SK-N-SH (cell line): ENCODE results near the gene SEZ6L. TPM values are rescaled to one million over a fixed set of nuclear protein-coding genes. Genes with fewer than 3 reads are reported as not detected.
A peak's percentile ranks its signal among the peaks of the same experiment; 100 is the strongest.

Experiments used
- CTCF ChIA-PET: fragments of 300-600, 350-600 bp; formaldehyde crosslinking; extraction: SDS; loops from one replicate; lab custom pipeline; 2021; lab: Yijun Ruan, JAX
- POLR2A ChIA-PET: fragments of 350-600 bp; sonication (Branson Sonifier 250); formaldehyde crosslinking; extraction: SDS; loops from one replicate; lab custom pipeline; 2020; ENCODE audit warnings: antibody characterized with exemption, inconsistent platforms; lab: Yijun Ruan, JAX
- DNase-seq: peaks from one replicate; pipeline ENCODE4 v3.0.0; 2012
- H2AFZ ChIP-seq: fragments of 200-600 bp; sonication (generic); 2 replicates; pipeline ENCODE4 v1.8.1; 2016; ENCODE audit warnings: antibody characterized with exemption, mild to moderate bottlenecking, low read depth
- H3F3A ChIP-seq: fragments of 200-600 bp; sonication (generic); replicated peaks from 2 replicates; pipeline ENCODE3; 2016; ENCODE audit warnings: antibody characterized with exemption, mild to moderate bottlenecking; ENCODE audit not compliant: insufficient read depth
- H3K27ac ChIP-seq, 2 experiments: fragments of 200-500 bp in 1 of 2; fragments of 200-600 bp in 1 of 2; sonication (Bioruptor generic) in 1 of 2; sonication (generic), shearing (Covaris generic) in 1 of 2; 2 replicates each; pipeline versions ENCODE4 v1.5.1 to v1.6.1; 2014 to 2016; ENCODE audit warnings: low read depth in 2 of 2, inconsistent platforms in 1 of 2, low read length in 1 of 2, mild to moderate bottlenecking in 1 of 2, mixed read lengths in 1 of 2
- H3K27me3 ChIP-seq: fragments of 200-600 bp; sonication (generic), shearing (Covaris generic); 2 replicates; pipeline ENCODE4 v1.6.1; 2016; ENCODE audit warnings: mixed run types; ENCODE audit not compliant: insufficient read depth
- H3K36me3 ChIP-seq, 2 experiments: fragments of 200-500 bp in 1 of 2; fragments of 200-600 bp in 1 of 2; sonication (Bioruptor generic) in 1 of 2; sonication (generic) in 1 of 2; replicated peaks in 1 of 2; 2 replicates each; pipeline versions ENCODE3 to v1.5.1; 2014 to 2016; ENCODE audit warnings: low read length in 1 of 2, mild to moderate bottlenecking in 1 of 2; ENCODE audit not compliant: insufficient read depth in 2 of 2, control insufficient read depth in 1 of 2
- H3K4me1 ChIP-seq, 2 experiments: fragments of 200-500 bp in 1 of 2; fragments of 200-600 bp in 1 of 2; sonication (Bioruptor generic) in 1 of 2; sonication (generic), shearing (Covaris generic) in 1 of 2; 2 replicates each; pipeline versions ENCODE4 v1.5.1 to v1.6.1; 2014 to 2016; ENCODE audit warnings: low read depth in 1 of 2, low read length in 1 of 2, mixed run types in 1 of 2; ENCODE audit not compliant: insufficient read depth in 2 of 2, control insufficient read depth in 1 of 2
- H3K4me2 ChIP-seq: fragments of 200-600 bp; sonication (generic), shearing (Covaris generic); 2 replicates; pipeline ENCODE4 v1.6.1; 2017; ENCODE audit warnings: mixed run types
- H3K4me3 ChIP-seq, 2 experiments: fragments of 200-500 bp in 1 of 2; fragments of 200-600 bp in 1 of 2; sonication (Bioruptor generic) in 1 of 2; sonication (generic), shearing (Covaris generic) in 1 of 2; 2 replicates each; pipeline versions ENCODE4 v1.5.1 to v1.8.1; 2014 to 2016; ENCODE audit warnings: low read depth in 2 of 2, inconsistent platforms in 1 of 2, low read length in 1 of 2, mild to moderate bottlenecking in 1 of 2, mixed read lengths in 1 of 2, moderate library complexity in 1 of 2
- H3K79me2 ChIP-seq: fragments of 200-600 bp; sonication (generic); 2 replicates; pipeline ENCODE4 v1.8.1; 2017; ENCODE audit warnings: mild to moderate bottlenecking; ENCODE audit not compliant: insufficient read depth
- H3K9ac ChIP-seq: fragments of 200-600 bp; sonication (generic); 2 replicates; pipeline ENCODE4 v1.6.1; 2017; ENCODE audit warnings: mixed run types
- H3K9me2 ChIP-seq: fragments of 200-600 bp; sonication (generic); 2 replicates; pipeline ENCODE4 v1.6.1; 2017; ENCODE audit warnings: mixed run types
- H3K9me3 ChIP-seq: fragments of 200-600 bp; sonication (generic); 2 replicates; pipeline ENCODE4 v1.6.1; 2017; ENCODE audit warnings: mixed run types, mild to moderate bottlenecking, moderate library complexity
- H4K20me1 ChIP-seq: fragments of 200-600 bp; sonication (generic); 2 replicates; pipeline ENCODE4 v1.6.1; 2017; ENCODE audit warnings: mild to moderate bottlenecking, mixed run types; ENCODE audit not compliant: insufficient read depth
- ELF1 ChIP-seq: IDR thresholded peaks from 2 replicates; pipeline ENCODE4 v1.4.0; 2012
- JUND ChIP-seq: IDR thresholded peaks from 2 replicates; pipeline ENCODE4 v1.4.0; 2012
- MEF2A ChIP-seq: IDR thresholded peaks from 2 replicates; pipeline ENCODE4 v1.4.0; 2012; ENCODE audit warnings: low read depth, borderline replicate concordance
- MXI1 ChIP-seq: IDR thresholded peaks from 2 replicates; pipeline ENCODE4 v1.6.1; 2012; ENCODE audit warnings: mild to moderate bottlenecking, low read depth, low read length, improper control_type of control experiment
- PBX3 ChIP-seq: IDR thresholded peaks from 2 replicates; pipeline ENCODE4; 2012
- RAD21 ChIP-seq: IDR thresholded peaks from 2 replicates; pipeline ENCODE4 v1.6.1; 2012; ENCODE audit warnings: mild to moderate bottlenecking, low read length
- RCOR1 ChIP-seq: fragments of 150-350 bp; IDR thresholded peaks from 2 replicates; pipeline ENCODE4 v1.6.1; 2017; ENCODE audit warnings: antibody characterized with exemption, low read length
- REST ChIP-seq: IDR thresholded peaks from 2 replicates; pipeline ENCODE4 v1.6.1; 2012; ENCODE audit warnings: mild to moderate bottlenecking, low read depth, low read length, moderate library complexity
- TAF1 ChIP-seq: IDR thresholded peaks from 2 replicates; pipeline ENCODE4 v1.6.1; 2012; ENCODE audit warnings: low read depth, mild to moderate bottlenecking, low read length, moderate library complexity, borderline replicate concordance
- USF2 ChIP-seq: fragments of 150-350 bp; IDR thresholded peaks from 2 replicates; pipeline ENCODE4 v1.6.1; 2017; ENCODE audit warnings: antibody characterized with exemption, low read length, low read depth, borderline replicate concordance
- WGBS: methylation state at CpG from one replicate; pipeline ENCODE4 v1.1.6; 2017; ENCODE audit warnings: low lambda C conversion rate; 5-methylcytosine and 5-hydroxymethylcytosine counted together
- polyA plus RNA-seq, 3 experiments: library from polyadenylated mRNA; depleted of rRNA; stranded (reverse); fragments of >200 nt; gene quantifications; 2 replicates each; pipeline ENCODE4 v1.2.3, GENCODE V29; 2012

The SEZ6L gene
- polyA plus RNA-seq (2012; rRNA removed), result 0.10 and 0.11 TPM in 2 replicates
- 0.26 and 0.41 TPM in 2 replicates for polyA plus RNA-seq (2012; cell fraction: cytosol; rRNA removed)
- 0.07 and 0.67 TPM in 2 replicates for polyA plus RNA-seq (2012; cell fraction: nucleus; rRNA removed)

GRCh38 chr22:26169315-26170111 lies at the start of gene SEZ6L:
Gene SEZ6L (plus strand): TSS chr22:26169462. CDS start chr22:26169670, 208 bp downstream.
- peak; percentile 90 for DNase-seq
- 10% methylated on average over 15 of the region's 92 CpGs for WGBS
- Histone ChIP-seq H3K4me1 (peaks cover 0 to 23% of the 10 kb centered on the region in 2 experiments; a peak in 2 of 4 replicates), H3K4me2 (peak within 1 kb of the TSS; percentile 37; the same call in 1 of the 2 replicates), H3F3A (no peaks in the 10 kb centered on the region), H3K9ac (no peak within 1 kb of the TSS), H3K4me3 (peak within 1 kb of the TSS in 1 of 2 experiments; percentile 51; a peak in 2 of 4 replicates), H3K9me2 (no peaks in the 10 kb centered on the region), H3K9me3 (no peaks in the 10 kb centered on the region), H3K27ac (peak within 1 kb of the TSS in 1 of 2 experiments; percentile 66; a peak in 2 of 4 replicates), H3K79me2 (no peaks in the 10 kb centered on the region), H3K36me3 (no peaks in the 10 kb centered on the region), H3K27me3 (0 out of 2 replicates have a peak, but pooled peaks cover 7% of the 10 kb centered on the region), H4K20me1 (no peaks in the 10 kb centered on the region), H2AFZ (no peak within 1 kb of the TSS)
- POLR2A ChIA-PET, result interaction anchor here (0.6 to 1.5 kb wide), 5 partner anchors 163 to 390 kb away, joined by 3 to 5 read pairs (median 3); no protein-coding TSS in a partner anchor
- TF ChIP-seq MXI1 (peak; percentile 35; the same call in 1 of the 2 replicates), RCOR1 (no peak), JUND (no peak), RAD21 (peak; percentile 1; the same call in 1 of the 2 replicates), REST (no peak), MEF2A (no peak), ELF1 (no peak), PBX3 (no peak), USF2 (no peak), TAF1 (no peak)
- CTCF ChIA-PET, result interaction anchor here (0.6 to 8.0 kb wide), 17 partner anchors 9 to 967 kb away, joined by 3 to 133 read pairs (median 4); no protein-coding TSS in a partner anchor
